GM12878 (cell line): ENCODE results near the gene MYOM3. TPM values are rescaled to one million over a fixed set of nuclear protein-coding genes. Genes with fewer than 3 reads are reported as not detected.

Experiments used
- ATAC-seq: fragments of 200-7000 bp; cut with Tn5 transposase; 3 replicates; pipeline ENCODE4 v1.9.1; 2020; ENCODE audit warnings: mild to moderate bottlenecking, moderate library complexity
- BruUV-seq: library from RNA; stranded (reverse); fragments of 400-500 nt; replicated peaks from 2 replicates; lab custom pipeline; 2021; lab: Mats Ljungman, UMichigan
- CTCF ChIA-PET: fragments of 300-600 bp; sonication (Branson Sonifier 250); formaldehyde crosslinking; extraction: SDS; loops from one replicate; lab custom pipeline; 2021; ENCODE audit warnings: inconsistent platforms; lab: Yijun Ruan, JAX
- POLR2A ChIA-PET: fragments of 350-600 bp; formaldehyde crosslinking; extraction: SDS; loops from one replicate; lab custom pipeline; 2021; ENCODE audit warnings: inconsistent platforms; lab: Charles Lee
- RAD21 ChIA-PET: fragments of 300-600 bp; sonication (Branson Sonifier 250); formaldehyde crosslinking; loops from one replicate; lab custom pipeline; 2023; ENCODE audit warnings: antibody characterized with exemption; ENCODE audit not compliant: unreplicated experiment; lab: Charles Lee
- SMC1A ChIA-PET: fragments of 300-600 bp; sonication (Branson Sonifier 250); formaldehyde crosslinking; loops from one replicate; lab custom pipeline; 2023; ENCODE audit not compliant: unreplicated experiment, uncharacterized antibody; lab: Charles Lee
- DNase-seq: peaks from one replicate; pipeline ENCODE4 v3.0.0-alpha.2; 2011; ENCODE audit warnings: low read depth, low spot score
- FAIRE-seq: peaks from 3 replicates; lab custom pipeline; 2011; peaks lifted over from hg19 to GRCh38; lab: Jason Lieb, UNC
- H2AFZ ChIP-seq: 2 replicates; pipeline ENCODE4 v1.6.0; 2011; ENCODE audit warnings: low read depth, low read length, control low read depth; ENCODE audit not compliant: control insufficient read depth
- H3K27ac ChIP-seq: 2 replicates; pipeline ENCODE4 v1.5.1; 2011; ENCODE audit warnings: control low read depth; ENCODE audit not compliant: control insufficient read depth, insufficient read depth
- H3K27me3 ChIP-seq, 2 experiments: replicated peaks in 1 of 2; 2 replicates each; pipeline versions ENCODE4 v1.6.0 to v1.6.1; 2011; ENCODE audit warnings: low read length in 1 of 2; ENCODE audit not compliant: control insufficient read depth in 2 of 2, insufficient read depth in 2 of 2
- H3K36me3 ChIP-seq, 2 experiments: 2 replicates each; pipeline ENCODE4 v1.5.1; 2011; ENCODE audit warnings: low read length in 1 of 2; ENCODE audit not compliant: control insufficient read depth in 2 of 2, insufficient read depth in 2 of 2
- H3K4me1 ChIP-seq: 2 replicates; pipeline ENCODE4 v1.6.1; 2011; ENCODE audit warnings: mild to moderate bottlenecking, low read length, moderate library complexity, mixed read lengths; ENCODE audit not compliant: control insufficient read depth, insufficient read depth
- H3K4me2 ChIP-seq: 2 replicates; pipeline ENCODE4 v1.6.0; 2011; ENCODE audit warnings: control low read depth; ENCODE audit not compliant: control insufficient read depth, insufficient read depth
- H3K4me3 ChIP-seq: fragments of 200-600 bp; sonication (generic); 2 replicates; pipeline ENCODE4 v1.5.1; 2016
- H3K79me2 ChIP-seq: 2 replicates; pipeline ENCODE4 v1.6.0; 2011; ENCODE audit warnings: low read length; ENCODE audit not compliant: control insufficient read depth, insufficient read depth
- H3K9ac ChIP-seq: 2 replicates; pipeline ENCODE4 v1.8.0; 2011; ENCODE audit warnings: low read length, control low read depth, mixed read lengths; ENCODE audit not compliant: control insufficient read depth, insufficient read depth
- H3K9me3 ChIP-seq: replicated peaks from 3 replicates; pipeline ENCODE4 v1.5.1; 2011; ENCODE audit warnings: mild to moderate bottlenecking, low read length; ENCODE audit not compliant: control insufficient read depth, insufficient read depth
- H4K20me1 ChIP-seq: 2 replicates; pipeline ENCODE4 v1.6.0; 2011; ENCODE audit not compliant: control insufficient read depth, insufficient read depth
- ATF2 ChIP-seq: IDR thresholded peaks from 2 replicates; pipeline ENCODE4 v1.6.1; 2012; ENCODE audit warnings: low read length, inconsistent platforms
- BRCA1 ChIP-seq: IDR thresholded peaks from 2 replicates; pipeline ENCODE4 v1.6.1; 2011; ENCODE audit warnings: low read depth, low read length, improper control_type of control experiment
- EED ChIP-seq: sonication (generic); IDR thresholded peaks from 2 replicates; pipeline ENCODE4 v1.6.1; 2016; ENCODE audit warnings: antibody characterized with exemption, low read depth
- HDGF ChIP-seq: fragments of 450-650 bp; IDR thresholded peaks from 2 replicates; pipeline ENCODE4 v1.6.1; 2016; ENCODE audit warnings: antibody characterized with exemption
- HSF1 ChIP-seq: fragments of 150-350 bp; IDR thresholded peaks from 2 replicates; pipeline ENCODE4 v1.6.1; 2014; ENCODE audit warnings: mild to moderate bottlenecking, low read depth, low read length
- NFXL1 ChIP-seq: fragments of 450-650 bp; IDR thresholded peaks from 2 replicates; pipeline ENCODE4 v1.6.1; 2017; ENCODE audit warnings: antibody characterized with exemption, mild to moderate bottlenecking, borderline replicate concordance
- NFYA ChIP-seq: IDR thresholded peaks from 2 replicates; pipeline ENCODE4 v1.6.1; 2011; ENCODE audit warnings: low read depth, mild to moderate bottlenecking, low read length, improper control_type of control experiment, borderline replicate concordance
- NR2C2 ChIP-seq: IDR thresholded peaks from 2 replicates; pipeline ENCODE4 v1.6.1; 2011; ENCODE audit warnings: borderline replicate concordance, low read depth; ENCODE audit not compliant: control insufficient read depth, insufficient read length
- POLR2AphosphoS2 ChIP-seq: IDR thresholded peaks from 2 replicates; pipeline ENCODE4 v1.6.1; 2011; ENCODE audit warnings: low read depth, mild to moderate bottlenecking, low read length, improper control_type of control experiment, moderate library complexity
- SIX5 ChIP-seq: IDR thresholded peaks from 2 replicates; pipeline ENCODE4 v1.6.1; 2011; ENCODE audit warnings: mild to moderate bottlenecking, low read depth, low read length, moderate library complexity; ENCODE audit not compliant: severe bottlenecking
- SKIL ChIP-seq: fragments of 450-650 bp; IDR thresholded peaks from 2 replicates; pipeline ENCODE4 v1.6.1; 2017; ENCODE audit warnings: mild to moderate bottlenecking, low read depth, inconsistent platforms; ENCODE audit not compliant: poor library complexity, severe bottlenecking
- SMC3 ChIP-seq: IDR thresholded peaks from 2 replicates; pipeline ENCODE4 v1.6.1; 2011; ENCODE audit warnings: low read length, improper control_type of control experiment, borderline replicate concordance
- SREBF1 ChIP-seq: IDR thresholded peaks from 2 replicates; pipeline ENCODE4 v1.6.1; 2012; ENCODE audit warnings: mild to moderate bottlenecking, low read length
- ZBTB4 ChIP-seq: fragments of 450-650 bp; formaldehyde crosslinking; IDR thresholded peaks from 2 replicates; pipeline ENCODE4 v1.4.0; 2022; ENCODE audit warnings: mild to moderate bottlenecking, moderate library complexity
- ZNF274 ChIP-seq: IDR thresholded peaks from one replicate; pipeline ENCODE4 v1.8.0; 2011; ENCODE audit not compliant: insufficient read length, insufficient read depth
- WGBS: methylation state at CpG from one replicate; pipeline ENCODE4 v1.1.6; 2016; ENCODE audit warnings: low lambda C conversion rate; ENCODE audit not compliant: insufficient replicate concordance, insufficient coverage; ENCODE audit errors: missing lambda C conversion rate; 5-methylcytosine and 5-hydroxymethylcytosine counted together
- in situ Hi-C: fragments of 300-500 bp; cut with MboI; formaldehyde crosslinking; loops from 9 replicates; pipeline ENCODE4 v1.14.3; 2018; ENCODE audit warnings: mixed read lengths
- intact Hi-C: fragments of 100-400 bp; cut with micrococcal nuclease; formaldehyde crosslinking; loops from one replicate; pipeline ENCODE4 v1.14.2; 2022; ENCODE audit not compliant: unreplicated experiment
- polyA plus RNA-seq, 11 experiments: library from polyadenylated mRNA; depleted of rRNA in 4 of 11; unstranded in 6 of 11; stranded (reverse) in 5 of 11; fragments of >200 nt; fragmentation: Nextera tagmentation in 4 of 11; fragmentation: Illumina TruSeq in 1 of 11; extraction: Ambion mirVana in 4 of 11; extraction: Trizol in 1 of 11; gene quantifications; 1 replicate in 1 of 11; 2 replicates in 10 of 11; pipeline versions ENCODE4 v1.2.1 to v1.2.3, GENCODE V29; 2011 to 2016; ENCODE audit warnings: inconsistent platforms in 2 of 11, missing spikeins in 2 of 11, low read depth in 1 of 11
- total RNA-seq, 4 experiments: library from RNA; depleted of rRNA in 3 of 4; stranded (reverse); fragments of >200 nt in 3 of 4; fragmentation: Illumina TruSeq in 1 of 4; extraction: Trizol in 1 of 4; gene quantifications; 2 replicates each; pipeline versions ENCODE4 v1.2.1 to v1.2.3, GENCODE V29; 2013 to 2021

MYOM3 gene
- total and polyA plus RNA-seq, 10 of the 15 experiments (the other 5 are each of a cell fraction or from before 2014, with no cell fraction given), result 0.06 TPM; not detected in 9

GRCh38 chr1:24075946-24076345, 36.0 kb downstream of the MYOM3 start:
- Histone ChIP-seq H3K9ac (no peak overlapping the region), H3K4me2 (no peak overlapping the region), H3K4me3 (no peak overlapping the region), H3K27me3 (peaks cover 0 to 6% of the 10 kb centered on the region in 2 experiments; a peak in 2 of 4 replicates), H3K9me3 (no peaks in the 10 kb centered on the region), H3K79me2 (no peaks in the 10 kb centered on the region), H3K4me1 (no peaks in the 10 kb centered on the region), H4K20me1 (no peaks in the 10 kb centered on the region), H3K36me3 (no peaks in the 10 kb centered on the region), H2AFZ (no peak overlapping the region), H3K27ac (no peak overlapping the region)
- SMC1A ChIA-PET, result no interaction called here
- intact Hi-C loops, result no loop called here
- CTCF ChIA-PET, result no interaction called here
- POLR2A ChIA-PET, result no interaction called here
- in situ Hi-C loops, result no loop called here
- 52% methylated on average over 8 of the region's 8 CpGs for WGBS
- RAD21 ChIA-PET, result no interaction called here
- ATAC-seq, result no peak
- no TSS peak for BruUV-seq
- TF ChIP-seq SKIL (no peak), HDGF (no peak), SIX5 (no peak), NR2C2 (no peak), NFXL1 (no peak), SREBF1 (no peak), ATF2 (no peak), NFYA (no peak), SMC3 (no peak), EED (no peak), HSF1 (no peak), POLR2AphosphoS2 (no peak), ZBTB4 (no peak), BRCA1 (no peak), ZNF274 (no peak)
- DNase-seq, result no peak
- no peak for FAIRE-seq
